Loucy (cell line): Measurements from ENCODE around the gene LRRC71.

ENCODE experiments used
- H2AFZ ChIP-seq: fragments of 200-600 bp; sonication (generic); 2 replicates; pipeline ENCODE4 v1.6.0; 2016; ENCODE audit warnings: antibody characterized with exemption, mild to moderate bottlenecking, low read length, moderate library complexity
- H3F3A ChIP-seq: fragments of 200-600 bp; 2 replicates; pipeline ENCODE4 v1.6.0; 2016; ENCODE audit warnings: antibody characterized with exemption, low read depth, mild to moderate bottlenecking
- H3K27me3 ChIP-seq: fragments of 200-600 bp; sonication (generic); 2 replicates; pipeline ENCODE4 v1.6.1; 2014; ENCODE audit warnings: low read length, mild to moderate bottlenecking; ENCODE audit not compliant: insufficient read depth, poor library complexity, severe bottlenecking
- H3K36me3 ChIP-seq: fragments of 200-600 bp; sonication (generic); 2 replicates; pipeline ENCODE4 v1.6.1; 2016; ENCODE audit warnings: low read length; ENCODE audit not compliant: insufficient read depth
- H3K4me1 ChIP-seq: fragments of 200-600 bp; sonication (generic); 2 replicates; pipeline ENCODE4 v1.5.1; 2014; ENCODE audit warnings: low read length, mild to moderate bottlenecking; ENCODE audit not compliant: insufficient read depth, poor library complexity, severe bottlenecking
- H3K4me2 ChIP-seq: fragments of 200-600 bp; sonication (generic); 2 replicates; pipeline ENCODE4 v1.6.0; 2014; ENCODE audit warnings: antibody characterized with exemption, low read length, low read depth, mild to moderate bottlenecking; ENCODE audit not compliant: poor library complexity, severe bottlenecking
- H3K4me3 ChIP-seq: fragments of 200-600 bp; sonication (generic); 2 replicates; pipeline ENCODE4 v1.5.1; 2014; ENCODE audit warnings: low read length, mild to moderate bottlenecking, mixed read lengths; ENCODE audit not compliant: poor library complexity, severe bottlenecking
- H3K79me2 ChIP-seq: fragments of 200-600 bp; sonication (generic); 2 replicates; pipeline ENCODE4 v1.6.1; 2014; ENCODE audit warnings: low read length; ENCODE audit not compliant: insufficient read depth
- H3K9ac ChIP-seq: fragments of 200-600 bp; sonication (generic); 2 replicates; pipeline ENCODE4 v1.6.0; 2014; ENCODE audit warnings: mild to moderate bottlenecking, low read depth, low read length, moderate library complexity; ENCODE audit not compliant: poor library complexity, severe bottlenecking
- H3K9me2 ChIP-seq: fragments of 200-600 bp; sonication (generic); replicated peaks from 2 replicates; pipeline ENCODE4 v1.6.1; 2016; ENCODE audit warnings: low read depth, low read length, mixed read lengths
- H3K9me3 ChIP-seq: fragments of 200-600 bp; sonication (generic); 2 replicates; pipeline ENCODE4 v1.6.1; 2014; ENCODE audit warnings: mild to moderate bottlenecking, antibody characterized with exemption, low read length, low read depth; ENCODE audit not compliant: insufficient read depth
- H4K20me1 ChIP-seq: fragments of 200-600 bp; sonication (generic); 2 replicates; pipeline ENCODE4 v1.6.0; 2014; ENCODE audit warnings: antibody characterized with exemption, low read length, mild to moderate bottlenecking; ENCODE audit not compliant: insufficient read depth, poor library complexity, severe bottlenecking
- CTCF ChIP-seq: fragments of 200-600 bp; sonication (generic); conservative IDR thresholded peaks from 2 replicates; pipeline ENCODE4 v1.5.1; 2014; ENCODE audit warnings: mild to moderate bottlenecking, antibody characterized with exemption, low read length
- EZH2phosphoT487 ChIP-seq: fragments of 200-600 bp; IDR thresholded peaks from 2 replicates; pipeline ENCODE4 v1.6.1; 2018; ENCODE audit warnings: antibody characterized with exemption, mild to moderate bottlenecking, moderate library complexity, borderline replicate concordance

Gene LRRC71

GRCh38 chr1:156961709-156962108 is 41.3 kb downstream of the LRRC71 start:
- H3K9me2 ChIP-seq = no peaks in the 10 kb centered on the region
- no peaks in the 10 kb centered on the region for H3K36me3 ChIP-seq
- H3K27me3 ChIP-seq = no peaks in the 10 kb centered on the region
- peak overlapping the region; percentile 12 for H3K4me3 ChIP-seq
- peak; percentile 99 for TF ChIP-seq CTCF
- TF ChIP-seq EZH2phosphoT487 = no peak
- H3K4me1 ChIP-seq = peaks cover 42% of the 10 kb centered on the region
- H3F3A ChIP-seq = no peaks in the 10 kb centered on the region
- no peak overlapping the region for H3K9ac ChIP-seq
- no peaks in the 10 kb centered on the region for H4K20me1 ChIP-seq
- no peaks in the 10 kb centered on the region for H3K9me3 ChIP-seq
- no peak overlapping the region for H2AFZ ChIP-seq
- no peaks in the 10 kb centered on the region for H3K79me2 ChIP-seq
- H3K4me2 ChIP-seq = peak overlapping the region; percentile 43

DNA sequence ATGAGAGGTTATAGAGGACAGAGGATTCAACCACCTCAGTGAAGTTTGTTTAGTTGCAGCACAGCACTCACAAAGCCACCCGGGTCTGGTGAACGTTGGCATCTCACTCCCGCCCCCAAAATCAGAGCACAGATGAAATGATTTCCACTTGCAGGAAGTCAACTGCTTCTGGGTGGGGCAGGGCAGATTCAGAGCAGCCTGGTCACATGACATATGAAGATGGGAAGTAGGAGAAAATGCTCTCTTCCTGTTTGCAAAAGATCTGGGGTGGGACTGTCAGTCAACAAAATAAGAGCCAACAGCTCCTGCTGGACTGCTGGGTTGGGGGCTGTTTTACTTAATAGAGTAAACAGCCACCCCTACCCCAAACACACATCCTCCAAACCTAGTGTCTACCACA is 43.2 kb downstream of the LRRC71 start:
- Histone ChIP-seq H3K9ac (no peak overlapping the region), H3K4me1 (peaks cover 25% of the 10 kb centered on the region), H3K4me3 (peak overlapping the region; percentile 62), H3F3A (no peaks in the 10 kb centered on the region), H3K79me2 (no peaks in the 10 kb centered on the region), H4K20me1 (no peaks in the 10 kb centered on the region), H3K27me3 (no peaks in the 10 kb centered on the region), H3K4me2 (peak overlapping the region; percentile 68), H3K36me3 (no peaks in the 10 kb centered on the region), H3K9me2 (no peaks in the 10 kb centered on the region), H3K9me3 (no peaks in the 10 kb centered on the region), H2AFZ (peak overlapping the region; percentile 89)
- TF ChIP-seq CTCF (no peak), EZH2phosphoT487 (no peak)

GRCh38 chr1:156964441-156964840 is 44.0 kb downstream of the LRRC71 start:
- TF ChIP-seq CTCF (no peak), EZH2phosphoT487 (no peak)
- Histone ChIP-seq H3K79me2 (no peaks in the 10 kb centered on the region), H2AFZ (no peak overlapping the region), H3K4me2 (no peak overlapping the region), H3F3A (no peaks in the 10 kb centered on the region), H3K9me2 (no peaks in the 10 kb centered on the region), H3K36me3 (no peaks in the 10 kb centered on the region), H3K27me3 (no peaks in the 10 kb centered on the region), H3K4me3 (no peak overlapping the region), H3K4me1 (peaks cover 17% of the 10 kb centered on the region), H3K9me3 (no peaks in the 10 kb centered on the region), H3K9ac (no peak overlapping the region), H4K20me1 (no peaks in the 10 kb centered on the region)
